H9 (cell line): ENCODE results near the gene SEC23B. TPM values are rescaled to one million over a fixed set of nuclear protein-coding genes. Genes with fewer than 3 reads are reported as not detected.

Experiments
- DNase-seq: peaks from one replicate; pipeline ENCODE4 v3.0.0-alpha.2; 2017
- H2AFZ ChIP-seq: one replicate; pipeline ENCODE4 v1.6.1; 2013; ENCODE audit warnings: mild to moderate bottlenecking, low read length, control low read depth, moderate library complexity
- H2AK5ac ChIP-seq: 2 replicates; pipeline ENCODE4 v1.6.1; 2013; ENCODE audit warnings: low read length, control low read depth, mixed read lengths; ENCODE audit not compliant: insufficient read length
- H2BK120ac ChIP-seq: one replicate; pipeline ENCODE4 v1.6.1; 2013; ENCODE audit warnings: low read depth, mild to moderate bottlenecking, low read length, control low read depth, inconsistent platforms; ENCODE audit not compliant: poor library complexity, severe bottlenecking
- H2BK12ac ChIP-seq: 2 replicates; pipeline ENCODE4 v1.6.1; 2013; ENCODE audit warnings: low read length, control low read depth, mixed read lengths, low read depth; ENCODE audit not compliant: insufficient read length
- H2BK15ac ChIP-seq: 2 replicates; pipeline ENCODE4 v1.6.1; 2013; ENCODE audit warnings: low read depth, low read length, control low read depth
- H2BK20ac ChIP-seq: one replicate; pipeline ENCODE4 v1.6.1; 2013; ENCODE audit warnings: low read depth, mild to moderate bottlenecking, low read length, control low read depth, inconsistent platforms; ENCODE audit not compliant: poor library complexity, severe bottlenecking
- H2BK5ac ChIP-seq: 2 replicates; pipeline ENCODE4 v1.6.1; 2013; ENCODE audit warnings: low read length, control low read depth, mixed read lengths; ENCODE audit not compliant: insufficient read length
- H3K14ac ChIP-seq: 2 replicates; pipeline ENCODE4 v1.6.1; 2013; ENCODE audit warnings: low read length, control low read depth; ENCODE audit not compliant: insufficient read depth
- H3K18ac ChIP-seq: 2 replicates; pipeline ENCODE4 v1.6.1; 2013; ENCODE audit warnings: low read depth, mild to moderate bottlenecking, mixed read lengths, low read length, control low read depth; ENCODE audit not compliant: insufficient read length
- H3K23ac ChIP-seq: 2 replicates; pipeline ENCODE4 v1.6.1; 2013; ENCODE audit warnings: low read length, control low read depth, mixed read lengths, low read depth; ENCODE audit not compliant: insufficient read length
- H3K23me2 ChIP-seq: 2 replicates; pipeline ENCODE4 v1.6.1; 2013; ENCODE audit warnings: low read depth, mild to moderate bottlenecking, mixed read lengths, low read length, control low read depth; ENCODE audit not compliant: insufficient read length, poor library complexity, severe bottlenecking
- H3K27ac ChIP-seq: 2 replicates; pipeline ENCODE4 v1.5.1; 2013; ENCODE audit warnings: low read length, control low read depth, mixed read lengths, low read depth; ENCODE audit not compliant: insufficient read length
- H3K27me3 ChIP-seq: 2 replicates; pipeline ENCODE4 v1.6.1; 2013; ENCODE audit warnings: low read length, control low read depth, inconsistent platforms; ENCODE audit not compliant: insufficient read depth
- H3K4ac ChIP-seq: 2 replicates; pipeline ENCODE4 v1.6.1; 2013; ENCODE audit warnings: low read depth, mild to moderate bottlenecking, control low read depth, inconsistent platforms, low read length, moderate library complexity
- H3K4me1 ChIP-seq: 2 replicates; pipeline ENCODE4 v1.6.1; 2013; ENCODE audit warnings: low read length, control low read depth, inconsistent platforms; ENCODE audit not compliant: insufficient read depth
- H3K4me2 ChIP-seq: 2 replicates; pipeline ENCODE4 v1.6.1; 2013; ENCODE audit warnings: low read length, control low read depth, mixed read lengths; ENCODE audit not compliant: insufficient read length, insufficient read depth
- H3K56ac ChIP-seq: 2 replicates; pipeline ENCODE4 v1.6.1; 2013; ENCODE audit warnings: low read depth, mild to moderate bottlenecking, mixed read lengths, low read length, control low read depth; ENCODE audit not compliant: insufficient read length
- H3K79me1 ChIP-seq: 2 replicates; pipeline ENCODE4 v1.6.1; 2013; ENCODE audit warnings: low read depth, mild to moderate bottlenecking, moderate library complexity, low read length, control low read depth, inconsistent platforms; ENCODE audit not compliant: insufficient read depth, poor library complexity, severe bottlenecking
- H3K79me2 ChIP-seq: 2 replicates; pipeline ENCODE4 v1.6.1; 2013; ENCODE audit warnings: low read length, control low read depth, inconsistent platforms; ENCODE audit not compliant: insufficient read depth
- H3K9ac ChIP-seq: 2 replicates; pipeline ENCODE4 v1.6.1; 2013; ENCODE audit warnings: low read length, control low read depth, mixed read lengths; ENCODE audit not compliant: insufficient read length; ENCODE audit errors: extremely low read depth
- H3K9me3 ChIP-seq: one replicate; pipeline ENCODE4 v1.6.1; 2013; ENCODE audit warnings: low read depth, low read length, inconsistent platforms; ENCODE audit not compliant: control insufficient read depth
- H3T11ph ChIP-seq: one replicate; pipeline ENCODE4 v1.6.1; 2013; ENCODE audit warnings: mild to moderate bottlenecking, low read length, control low read depth, inconsistent platforms
- H4K20me1 ChIP-seq: one replicate; pipeline ENCODE4 v1.6.1; 2013; ENCODE audit not compliant: control insufficient read depth, insufficient read length, insufficient read depth
- H4K5ac ChIP-seq: 2 replicates; pipeline ENCODE4 v1.6.1; 2013; ENCODE audit warnings: low read depth, mild to moderate bottlenecking, mixed read lengths, low read length, control low read depth; ENCODE audit not compliant: insufficient read length
- H4K8ac ChIP-seq: replicated peaks from 2 replicates; pipeline ENCODE4 v1.6.1; 2013; ENCODE audit warnings: low read length, control low read depth, mixed read lengths, low read depth; ENCODE audit not compliant: insufficient read length
- H4K91ac ChIP-seq: 2 replicates; pipeline ENCODE4 v1.6.1; 2013; ENCODE audit warnings: low read depth, mild to moderate bottlenecking, moderate library complexity, mixed read lengths, low read length, control low read depth; ENCODE audit not compliant: insufficient read length
- H3K27ac Mint-ChIP-seq, 3 experiments: 2 replicates in 2 of 3; 3 replicates in 1 of 3; pipeline ENCODE4 v1.8.0; 2020 to 2021; ENCODE audit warnings: mixed read lengths in 3 of 3, mild to moderate bottlenecking in 1 of 3, moderate library complexity in 1 of 3
- H3K27me3 Mint-ChIP-seq: 2 replicates; pipeline ENCODE4 v1.8.0; 2021; ENCODE audit warnings: low read depth, mild to moderate bottlenecking, moderate library complexity, mixed read lengths
- H3K36me3 Mint-ChIP-seq, 3 experiments: 2 replicates in 2 of 3; 3 replicates in 1 of 3; pipeline ENCODE4 v1.8.0; 2020 to 2021; ENCODE audit warnings: low read depth in 3 of 3, mixed read lengths in 3 of 3; ENCODE audit not compliant: insufficient read depth in 1 of 3
- H3K4me1 Mint-ChIP-seq, 2 experiments: 2 replicates each; pipeline ENCODE4 v1.8.0; 2020; ENCODE audit warnings: mixed read lengths in 2 of 2
- H3K4me3 Mint-ChIP-seq, 2 experiments: 2 replicates in 1 of 2; 3 replicates in 1 of 2; pipeline ENCODE4 v1.8.0; 2020 to 2021; ENCODE audit warnings: mild to moderate bottlenecking in 2 of 2, mixed read lengths in 2 of 2, moderate library complexity in 1 of 2
- H3K9me3 Mint-ChIP-seq, 2 experiments: 2 replicates in 1 of 2; 3 replicates in 1 of 2; pipeline ENCODE4 v1.8.0; 2020; ENCODE audit warnings: mild to moderate bottlenecking in 2 of 2, mixed read lengths in 2 of 2, moderate library complexity in 1 of 2
- WGBS: extraction: QIAGEN DNeasy Blood & Tissue Kit; methylation state at CpG from one replicate; pipeline ENCODE4 v1.1.7; 2013; ENCODE audit warnings: missing lambda C conversion rate, low lambda C conversion rate, mixed read lengths; ENCODE audit not compliant: insufficient read length; ENCODE audit errors: extremely low coverage; 5-methylcytosine and 5-hydroxymethylcytosine counted together
- total RNA-seq: library from RNA; stranded (reverse); gene quantifications from 2 replicates; pipeline ENCODE4 v1.2.1, GENCODE V29; 2021
- TF ChIP-seq, protein P1 (sequence below): fragments of 200-600 bp; sonication (generic); conservative IDR thresholded peaks from 3 replicates; pipeline ENCODE4 v1.8.0; 2021; ENCODE audit warnings: antibody characterized with exemption, mild to moderate bottlenecking

SEC23B gene
- total RNA-seq, 1 experiment from 2014 or later, result 65.9 TPM

DNA sequence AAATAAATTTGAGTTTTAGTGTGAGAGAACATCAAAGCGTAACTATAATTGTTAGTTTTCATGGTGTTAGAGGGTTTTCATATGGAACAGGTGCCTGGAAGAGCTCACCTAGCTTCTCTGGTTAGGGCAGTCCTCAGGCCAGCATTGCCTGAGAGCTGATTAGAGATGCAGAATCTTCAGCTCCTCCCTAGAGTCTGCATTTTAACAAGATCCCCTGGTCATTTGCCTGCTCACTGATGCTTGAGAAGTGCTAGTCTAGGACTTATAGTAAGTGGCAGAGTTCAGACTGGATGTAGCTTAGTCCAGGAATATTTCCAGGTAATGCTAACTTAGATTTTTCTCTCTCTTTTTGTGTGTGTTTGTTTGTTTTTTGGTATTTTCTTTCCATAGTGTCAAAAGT is 37.8 kb downstream of the SEC23B start:
- no peaks in the 10 kb centered on the region for H3K9me3 Mint-ChIP-seq

More for the DNA sequence above, 37.8 kb downstream of the SEC23B start:
- Histone ChIP-seq H3K27me3 (no peaks in the 10 kb centered on the region), H3K14ac (no peak overlapping the region), H4K8ac (no peak overlapping the region), H2BK5ac (no peak overlapping the region), H2AK5ac (no peak overlapping the region), H2AFZ (no peak overlapping the region), H2BK12ac (no peak overlapping the region), H3K9ac (no peak overlapping the region), H3K4me2 (no peak overlapping the region), H3K9me3 (no peaks in the 10 kb centered on the region), H3K79me1 (no peaks in the 10 kb centered on the region), H4K91ac (no peak overlapping the region), H4K20me1 (no peaks in the 10 kb centered on the region), H3K23ac (no peak overlapping the region), H3K27ac (no peak overlapping the region), H3K56ac (no peak overlapping the region), H2BK15ac (no peak overlapping the region), H3T11ph (no peak overlapping the region), H2BK20ac (no peak overlapping the region), H2BK120ac (no peak overlapping the region), H3K4ac (no peak overlapping the region), H3K79me2 (no peaks in the 10 kb centered on the region), H3K23me2 (no peaks in the 10 kb centered on the region), H4K5ac (no peak overlapping the region), H3K4me1 (no peaks in the 10 kb centered on the region), H3K18ac (no peak overlapping the region)
- WGBS, result no CpG with 5 or more reads among the region's 1 CpG
- Mint-ChIP-seq H3K27ac (no peak overlapping the region), H3K4me3 (no peak overlapping the region), H3K27me3 (no peaks in the 10 kb centered on the region), H3K36me3 (peaks cover 15 to 65% (median 45%) of the 10 kb centered on the region in 3 experiments), H3K4me1 (no peaks in the 10 kb centered on the region)
- DNase-seq, result no peak
- TF ChIP-seq, protein P1, sequence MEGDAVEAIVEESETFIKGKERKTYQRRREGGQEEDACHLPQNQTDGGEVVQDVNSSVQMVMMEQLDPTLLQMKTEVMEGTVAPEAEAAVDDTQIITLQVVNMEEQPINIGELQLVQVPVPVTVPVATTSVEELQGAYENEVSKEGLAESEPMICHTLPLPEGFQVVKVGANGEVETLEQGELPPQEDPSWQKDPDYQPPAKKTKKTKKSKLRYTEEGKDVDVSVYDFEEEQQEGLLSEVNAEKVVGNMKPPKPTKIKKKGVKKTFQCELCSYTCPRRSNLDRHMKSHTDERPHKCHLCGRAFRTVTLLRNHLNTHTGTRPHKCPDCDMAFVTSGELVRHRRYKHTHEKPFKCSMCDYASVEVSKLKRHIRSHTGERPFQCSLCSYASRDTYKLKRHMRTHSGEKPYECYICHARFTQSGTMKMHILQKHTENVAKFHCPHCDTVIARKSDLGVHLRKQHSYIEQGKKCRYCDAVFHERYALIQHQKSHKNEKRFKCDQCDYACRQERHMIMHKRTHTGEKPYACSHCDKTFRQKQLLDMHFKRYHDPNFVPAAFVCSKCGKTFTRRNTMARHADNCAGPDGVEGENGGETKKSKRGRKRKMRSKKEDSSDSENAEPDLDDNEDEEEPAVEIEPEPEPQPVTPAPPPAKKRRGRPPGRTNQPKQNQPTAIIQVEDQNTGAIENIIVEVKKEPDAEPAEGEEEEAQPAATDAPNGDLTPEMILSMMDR, result no peak
